Cardiac muscle cell (in vitro differentiated cells and primary cell): Measurements from ENCODE around the gene DEFB132. TPM values are rescaled to one million over a fixed set of nuclear protein-coding genes. Genes with fewer than 3 reads are reported as not detected.
"Not testable (repeated sequence)": the region's sequence is repeated elsewhere in the genome, so short reads cannot be mapped to it uniquely, and the experiment has no call there.

Experiments used
- DNase-seq, 2 donors: peaks; one replicate each; pipeline versions ENCODE4 v3.0.0 to v3.0.0-alpha.2; 2010 to 2017; ENCODE audit warnings: low read depth in 1 of 2, low spot score in 1 of 2
- H3K27ac ChIP-seq: fragments of 200-600 bp; sonication (generic); 2 replicates; pipeline ENCODE4 v1.5.1; 2016
- H3K27me3 ChIP-seq: fragments of 200-600 bp; sonication (generic); 2 replicates; pipeline ENCODE4 v1.6.0; 2016; ENCODE audit warnings: control low read depth
- H3K36me3 ChIP-seq: fragments of 200-600 bp; sonication (generic); 2 replicates; pipeline ENCODE4 v1.5.1; 2016; ENCODE audit warnings: control low read depth
- H3K4me1 ChIP-seq: fragments of 200-600 bp; sonication (generic); 2 replicates; pipeline ENCODE4 v1.8.1; 2017; ENCODE audit warnings: low read depth, mild to moderate bottlenecking, mixed run types
- H3K4me3 ChIP-seq: fragments of 200-600 bp; sonication (generic); 2 replicates; pipeline ENCODE4 v1.5.1; 2016; ENCODE audit warnings: mild to moderate bottlenecking
- H3K9me3 ChIP-seq: fragments of 200-600 bp; sonication (generic); 2 replicates; pipeline ENCODE4 v1.5.1; 2017; ENCODE audit warnings: low read depth, mild to moderate bottlenecking, control low read depth
- CTCF ChIP-seq: IDR thresholded peaks from 2 replicates; pipeline ENCODE4 v1.5.1; 2012; ENCODE audit warnings: low read depth, mild to moderate bottlenecking, low read length
- polyA plus RNA-seq: library from polyadenylated mRNA; unstranded; fragments of >200 nt; fragmentation: Nextera tagmentation; extraction: Ambion mirVana; gene quantifications from 2 replicates; pipeline ENCODE4 v1.2.1, GENCODE V29; 2016
- total RNA-seq: library from RNA; depleted of rRNA; stranded (reverse); fragments of >200 nt; gene quantifications from 2 replicates; pipeline ENCODE4 v1.2.3, GENCODE V29; 2016

The DEFB132 gene
- total and polyA plus RNA-seq, 2 experiments from 2014 or later: not detected

GRCh38 chr20:235891-236290 lies 21.6 kb upstream of the DEFB132 start:
- peak; percentile 23 for TF ChIP-seq CTCF
- Histone ChIP-seq H3K4me3 (no peak overlapping the region), H3K9me3 (no peaks in the 10 kb centered on the region), H3K27ac (no peak overlapping the region), H3K36me3 (no peaks in the 10 kb centered on the region), H3K4me1 (no peaks in the 10 kb centered on the region), H3K27me3 (no peaks in the 10 kb centered on the region)
- DNase-seq: peak in 1 of 2 donors; percentile 19

- DNase-seq: peak in 1 of 2 donors; percentile 10
- Histone ChIP-seq H3K36me3 (no peaks in the 10 kb centered on the region), H3K4me1 (no peaks in the 10 kb centered on the region), H3K4me3 (no peak overlapping the region), H3K27ac (no peak overlapping the region), H3K9me3 (no peaks in the 10 kb centered on the region), H3K27me3 (no peaks in the 10 kb centered on the region)
- no peak for TF ChIP-seq CTCF
These were observed 20.0 kb upstream of the DEFB132 start for GRCh38 chr20:237489-237888.

- H3K27me3 ChIP-seq: no peaks in the 10 kb centered on the region
- H3K36me3 ChIP-seq: no peaks in the 10 kb centered on the region
- H3K4me1 ChIP-seq: no peaks in the 10 kb centered on the region
- no peak overlapping the region for H3K4me3 ChIP-seq
- H3K9me3 ChIP-seq: no peaks in the 10 kb centered on the region
- no peak for TF ChIP-seq CTCF
- peak in 1 of 2 donors; percentile 5 for DNase-seq
- no peak overlapping the region for H3K27ac ChIP-seq
These were observed 19.6 kb upstream of the DEFB132 start for GRCh38 chr20:237929-238328.

- no peak overlapping the region for H3K27ac ChIP-seq
- H3K36me3 ChIP-seq: no peaks in the 10 kb centered on the region
- no peak overlapping the region for H3K4me3 ChIP-seq
- TF ChIP-seq CTCF: no peak
- no peak for DNase-seq
- H3K4me1 ChIP-seq: no peaks in the 10 kb centered on the region
- no peaks in the 10 kb centered on the region for H3K9me3 ChIP-seq
- H3K27me3 ChIP-seq: no peaks in the 10 kb centered on the region
These were observed 14.6 kb upstream of the DEFB132 start for GRCh38 chr20:242905-243304.

GRCh38 chr20:251354-251753 lies 6.2 kb upstream of the DEFB132 start:
- TF ChIP-seq CTCF: no peak
- DNase-seq: no peak
- Histone ChIP-seq H3K36me3 (no peaks in the 10 kb centered on the region), H3K4me3 (no peak overlapping the region), H3K27ac (no peak overlapping the region), H3K9me3 (no peaks in the 10 kb centered on the region), H3K4me1 (no peaks in the 10 kb centered on the region), H3K27me3 (peaks cover 26% of the 10 kb centered on the region)

- TF ChIP-seq CTCF: no peak
- DNase-seq: no peak
- Histone ChIP-seq H3K4me1 (no peaks in the 10 kb centered on the region), H3K27ac (no peak overlapping the region), H3K9me3 (no peaks in the 10 kb centered on the region), H3K27me3 (peaks cover 40% of the 10 kb centered on the region), H3K4me3 (no peak overlapping the region), H3K36me3 (no peaks in the 10 kb centered on the region)
These were observed 4.7 kb upstream of the DEFB132 start for GRCh38 chr20:252801-253200.

- H3K27ac ChIP-seq, DNase-seq, H3K4me3 ChIP-seq, H3K36me3 ChIP-seq, H3K4me1 ChIP-seq, H3K9me3 ChIP-seq: not testable (repeated sequence)
- H3K27me3 ChIP-seq: peaks cover 47% of the 10 kb centered on the region
These were observed 4.1 kb upstream of the DEFB132 start for GRCh38 chr20:253447-253846.
